CD4-positive, alpha-beta T cell treated with Interleukin-1 beta for 1 hour (primary cell): ENCODE data around the gene DPY19L1.
"Not testable (repeated sequence)": the region's sequence is repeated elsewhere in the genome, so short reads cannot be mapped to it uniquely, and the experiment has no call there.

Experiments
- DNase-seq, 2 donors: peaks; one replicate each; pipeline ENCODE4 v3.0.0-alpha.2; 2020 to 2022

DPY19L1 gene

DNA sequence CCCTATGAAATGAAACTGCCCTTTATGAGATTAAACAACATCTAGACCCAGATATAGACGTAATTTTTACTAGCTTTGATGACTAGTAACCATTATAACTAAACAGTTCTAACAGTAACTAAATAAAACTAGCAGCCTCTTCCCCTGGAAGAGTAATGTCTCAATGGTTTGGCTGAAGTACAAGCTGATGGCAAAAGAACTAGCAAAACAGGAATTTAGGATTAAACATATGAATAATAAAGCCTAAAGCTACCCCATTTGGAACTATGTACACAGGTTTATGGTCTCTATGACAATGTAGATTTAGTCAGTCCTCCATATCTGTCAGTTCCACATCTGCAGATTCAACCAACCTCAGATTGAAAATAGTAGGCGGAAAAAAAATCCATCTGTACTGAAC lies 6.4 kb downstream of the DPY19L1 start:
- DNase-seq: no peak

GRCh38 chr7:35029311-35029710 lies 8.0 kb downstream of the DPY19L1 start:
- no peak for DNase-seq

DNA sequence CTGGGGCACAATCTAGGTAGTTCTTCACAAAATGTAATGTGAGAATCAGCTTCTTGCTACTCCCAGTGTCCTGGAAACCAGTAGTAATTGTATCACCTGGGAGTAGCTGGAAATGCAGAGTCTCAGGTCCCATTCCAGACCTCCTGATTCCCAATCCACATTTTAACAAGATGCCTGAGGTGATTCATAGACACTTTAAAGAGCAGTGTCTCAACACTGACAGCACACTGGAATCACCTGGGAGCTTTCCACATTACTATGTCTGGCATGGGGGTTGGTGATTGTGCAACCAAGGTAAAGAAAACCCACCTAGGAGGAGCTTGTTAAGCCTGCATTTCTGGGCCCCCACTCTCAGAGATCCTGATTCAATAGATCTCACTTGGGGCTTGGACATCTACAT lies 11.1 kb downstream of the DPY19L1 start:
- no peak for DNase-seq

DNA sequence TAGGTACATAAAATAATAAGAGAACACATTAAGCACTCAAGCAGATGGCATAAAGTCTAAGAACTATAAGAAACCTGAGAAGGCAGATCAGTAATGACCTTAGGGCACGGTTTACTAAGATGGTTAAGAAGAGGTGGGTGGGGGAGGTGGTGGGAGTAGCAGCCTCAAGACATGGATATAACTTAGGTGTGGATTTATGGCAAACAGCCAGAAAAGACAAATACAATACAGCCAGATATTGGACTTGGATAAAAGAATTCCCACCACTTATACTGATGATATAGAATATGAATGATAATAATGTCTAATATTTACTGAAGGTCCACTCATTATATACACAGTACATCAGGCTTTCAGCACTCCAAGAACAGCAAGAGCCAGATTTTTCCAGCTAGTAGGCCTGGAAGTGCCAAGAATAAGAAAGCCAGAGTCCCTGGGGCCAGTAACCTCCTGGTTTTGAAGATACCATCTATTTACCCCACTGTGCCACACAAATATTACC lies 11.9 kb downstream of the DPY19L1 start:
- no peak for DNase-seq

GRCh38 chr7:35024298-35024697 lies 13.0 kb downstream of the DPY19L1 start:
- DNase-seq: no peak

GRCh38 chr7:35022725-35023124 lies 14.6 kb downstream of the DPY19L1 start:
- DNase-seq: no peak

DNA sequence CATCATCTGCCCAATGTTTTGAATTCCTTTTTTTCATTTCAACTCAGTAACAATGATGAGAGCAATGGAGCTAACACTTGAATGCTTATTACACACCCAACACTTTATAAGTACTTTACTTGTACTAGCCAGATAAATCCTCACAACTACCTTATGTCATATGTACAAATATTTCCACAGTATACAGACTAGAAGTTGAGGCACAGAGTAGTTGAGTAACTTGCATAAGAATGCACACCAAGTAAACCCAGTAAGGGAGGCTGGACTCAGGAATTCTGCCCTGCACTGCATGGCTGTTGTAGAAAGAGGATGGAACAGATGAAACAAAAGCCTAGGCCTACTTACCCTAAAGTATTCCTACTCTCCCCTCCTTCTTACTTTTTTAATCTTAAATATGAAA lies 15.8 kb downstream of the DPY19L1 start:
- DNase-seq: no peak

- DNase-seq: no peak
These were observed 17.5 kb downstream of the DPY19L1 start for GRCh38 chr7:35019801-35020200.

- no peak for DNase-seq
These were observed 18.0 kb downstream of the DPY19L1 start for GRCh38 chr7:35019179-35019729.

DNA sequence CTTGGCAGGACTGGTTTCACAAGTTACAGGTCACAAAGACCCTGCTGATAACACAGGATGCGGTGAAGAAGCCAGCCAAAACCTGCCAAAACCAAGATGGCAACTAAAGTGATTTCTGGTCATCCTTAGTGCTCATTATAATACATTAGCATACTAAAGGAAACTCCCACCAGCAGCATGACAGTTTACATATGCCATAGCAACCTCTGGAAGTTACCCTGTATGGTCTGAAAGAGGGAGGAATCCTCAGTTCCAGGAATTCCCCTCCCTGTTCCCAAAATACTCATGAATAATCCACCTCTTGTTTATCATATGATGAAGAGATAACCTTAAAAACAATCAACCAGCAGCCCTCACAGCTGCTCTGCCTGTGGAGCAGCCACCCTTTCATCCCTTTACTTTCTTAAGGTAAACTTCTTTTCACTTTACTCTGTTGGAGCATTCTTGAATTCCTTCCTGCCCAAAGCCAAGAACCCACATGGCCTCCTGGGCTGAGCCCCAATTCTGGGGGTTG lies 21.9 kb downstream of the DPY19L1 start:
- no peak for DNase-seq

GRCh38 chr7:35012160-35012559 lies 25.1 kb downstream of the DPY19L1 start:
- DNase-seq: no peak

GRCh38 chr7:35011085-35011484 lies 26.2 kb downstream of the DPY19L1 start:
- no peak for DNase-seq

DNA sequence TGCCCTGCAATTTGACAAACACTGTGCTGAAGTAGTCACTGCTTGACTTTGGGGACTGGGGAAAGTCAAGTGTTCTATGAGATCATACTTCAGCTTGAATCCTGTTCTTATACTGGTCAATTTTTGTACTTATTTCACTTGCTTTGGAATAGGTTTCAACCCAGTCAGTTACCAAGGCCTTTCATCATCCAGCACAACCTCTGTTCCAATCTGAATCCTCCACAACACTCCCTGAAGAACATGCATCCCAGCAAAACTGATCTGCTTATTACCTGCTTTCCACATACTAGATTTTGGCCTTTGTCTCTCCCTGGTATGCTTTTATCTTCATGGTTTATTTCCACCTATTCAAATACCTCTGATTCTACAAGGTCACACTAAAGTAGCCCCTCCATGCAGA lies 29.5 kb downstream of the DPY19L1 start:
- no peak for DNase-seq

- no peak for DNase-seq
These were observed 32.7 kb downstream of the DPY19L1 start for GRCh38 chr7:35004531-35005095.

- no peak for DNase-seq
These were observed 33.5 kb downstream of the DPY19L1 start for GRCh38 chr7:35003679-35004303.

DNA sequence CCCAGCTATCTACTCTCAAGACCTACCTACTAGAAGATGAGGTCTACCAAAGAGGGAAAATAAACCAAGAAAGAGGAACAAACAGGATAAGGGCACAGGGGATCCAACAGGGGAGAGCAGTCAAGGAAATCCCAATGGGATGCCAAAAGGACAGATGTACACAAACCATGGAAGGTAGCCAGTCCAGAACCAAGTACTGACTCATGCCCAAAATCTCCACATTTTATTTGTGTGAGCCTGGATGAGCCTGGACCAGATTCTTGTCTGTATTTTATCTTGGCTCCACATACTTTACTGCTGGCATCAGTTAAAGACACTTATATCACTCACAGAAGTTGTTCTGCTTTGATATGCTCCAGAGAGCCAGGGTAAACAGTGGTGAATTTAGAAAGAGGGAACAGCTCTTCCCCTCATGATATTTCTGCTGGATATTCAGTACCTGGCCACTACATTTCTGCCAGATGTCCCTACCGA lies 34.1 kb downstream of the DPY19L1 start:
- DNase-seq: not testable (repeated sequence)

GRCh38 chr7:34998335-34998734 lies 39.0 kb downstream of the DPY19L1 start:
- DNase-seq: not testable (repeated sequence)

DNA sequence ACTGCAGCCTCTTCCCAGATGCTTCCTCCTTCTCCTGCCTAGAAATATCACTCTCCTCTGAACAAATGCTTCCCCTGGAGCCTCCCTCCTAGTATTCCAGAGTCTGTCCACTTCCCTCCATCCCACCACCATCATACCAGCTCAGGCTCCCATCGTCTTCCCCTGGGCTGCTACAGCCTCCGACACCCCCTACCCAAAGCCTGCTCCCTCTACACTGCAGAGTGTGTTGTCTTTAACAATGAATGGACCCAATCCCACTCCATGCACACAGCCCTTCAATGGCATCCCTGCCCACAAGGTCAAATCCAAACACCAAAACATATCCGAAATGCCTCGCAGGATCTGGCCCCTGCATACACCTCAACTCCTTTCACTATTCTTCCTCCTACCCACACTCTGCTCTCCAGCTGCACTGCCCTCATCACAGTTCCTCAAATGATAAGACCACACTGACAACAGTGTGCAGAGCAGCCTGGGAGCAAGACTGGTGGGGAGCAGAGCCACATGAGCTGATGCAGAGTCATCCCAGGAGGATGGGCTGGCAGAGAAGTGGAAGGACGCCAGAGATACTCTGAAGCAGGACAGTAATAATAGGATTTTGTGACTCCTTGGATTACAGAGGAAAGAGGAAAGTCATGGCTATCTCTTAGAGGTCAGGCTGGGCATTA lies 40.7 kb downstream of the DPY19L1 start:
- not testable (repeated sequence) for DNase-seq

GRCh38 chr7:34995757-34996156 lies 41.5 kb downstream of the DPY19L1 start:
- no peak for DNase-seq

DNA sequence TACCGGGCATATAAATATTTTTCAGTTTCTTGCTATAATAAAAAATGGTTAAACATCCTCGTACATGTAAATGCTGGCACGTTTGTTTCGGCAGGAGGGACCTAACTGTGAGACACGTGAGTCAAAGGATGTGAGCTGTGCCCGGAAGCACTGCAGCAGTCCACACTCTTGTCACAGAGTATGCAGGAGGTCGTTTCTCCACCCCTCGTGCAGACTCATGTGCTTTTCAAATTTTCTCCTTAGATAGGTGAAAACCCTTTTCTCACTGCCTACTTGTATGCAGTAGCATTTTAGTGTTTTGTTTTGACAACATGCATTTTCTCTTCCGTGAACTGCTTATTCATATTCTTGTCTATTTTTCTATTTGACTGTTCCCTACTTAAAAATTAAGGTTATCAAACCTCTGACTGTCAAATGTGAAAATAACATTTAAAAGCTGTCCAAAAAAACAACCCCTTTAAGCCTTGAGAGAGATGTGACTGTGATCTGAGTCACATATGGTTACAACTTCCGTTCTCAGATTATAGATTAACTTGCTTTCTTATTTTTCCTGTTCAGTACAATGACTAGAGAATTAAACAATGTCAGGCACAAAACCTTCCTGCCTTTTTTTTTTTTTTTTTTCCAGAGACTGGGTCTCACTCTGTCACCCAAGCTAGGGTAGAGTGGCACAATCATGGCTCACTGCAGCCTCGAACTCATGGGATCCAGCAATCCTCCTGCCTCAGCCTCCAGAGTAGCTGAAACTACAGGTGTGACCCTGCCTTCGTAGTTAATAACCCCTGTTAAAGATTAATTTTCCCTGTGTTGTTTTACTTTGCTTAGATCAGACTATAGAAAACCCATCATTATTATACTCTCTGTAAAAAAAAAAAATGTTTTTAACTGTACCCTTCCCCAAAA lies 45.1 kb downstream of the DPY19L1 start:
- peak; percentile 24 to 51 for DNase-seq

DNA sequence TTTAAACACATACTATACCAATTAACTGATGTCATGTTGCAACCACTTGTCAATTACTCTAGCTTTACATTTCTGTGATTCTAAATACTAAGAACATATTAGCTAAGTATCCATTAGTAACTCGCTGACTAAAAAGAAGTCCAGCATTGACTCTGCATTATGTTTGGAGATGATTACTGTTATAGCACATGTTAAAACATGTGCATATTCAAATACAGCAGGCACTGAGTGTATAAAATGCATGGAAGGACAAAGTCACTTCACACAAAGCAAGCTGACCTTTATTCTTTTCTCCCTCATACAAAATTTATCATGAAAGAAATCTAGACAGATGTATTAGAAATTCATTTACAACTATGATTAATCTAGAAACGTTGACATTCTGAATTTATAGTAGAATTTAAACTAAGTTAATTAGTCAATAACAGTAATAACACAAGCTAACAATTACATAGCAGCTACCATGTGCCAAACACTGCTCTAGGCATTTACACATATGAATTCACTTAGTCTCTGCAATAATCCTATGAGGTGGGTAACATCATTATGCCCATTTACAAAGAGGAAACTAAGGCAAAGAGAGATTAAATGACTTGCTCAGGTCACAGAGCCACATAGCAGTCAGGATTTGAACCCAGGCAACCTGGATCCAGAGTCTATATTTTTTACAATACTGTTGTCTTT lies 48.7 kb downstream of the DPY19L1 start:
- DNase-seq: not testable (repeated sequence)

DNA sequence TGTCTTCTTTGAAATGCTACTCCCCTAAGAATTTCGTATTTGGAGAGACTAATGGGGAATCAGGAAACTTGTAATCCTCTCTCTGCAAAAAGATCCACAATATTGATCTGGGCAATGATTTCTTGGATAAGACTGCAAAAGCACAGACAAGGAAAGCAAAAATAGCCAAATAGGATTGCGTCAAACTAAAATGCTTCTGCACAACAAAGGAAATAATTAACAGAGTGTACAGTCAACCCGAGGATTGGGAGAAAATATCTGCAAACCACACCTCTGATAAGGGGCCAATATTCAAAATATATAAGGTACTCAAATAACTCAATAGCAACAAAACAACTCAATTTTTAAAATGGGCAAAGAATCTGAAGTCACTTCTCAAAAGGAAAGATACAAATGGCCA lies 52.1 kb downstream of the DPY19L1 start:
- not testable (repeated sequence) for DNase-seq
